SK-N-SH treated with all-trans-retinoic acid at 6 μM for 48 hours (cell line): ENCODE results near the gene COQ2.

Experiments
- ARNTL ChIP-seq: fragments of 450-650 bp; formaldehyde crosslinking; IDR thresholded peaks from 2 replicates; pipeline ENCODE4 v1.5.0; 2020; ENCODE audit warnings: low read depth, mild to moderate bottlenecking, moderate library complexity, borderline replicate concordance
- CREB5 ChIP-seq: fragments of 250-450 bp; sonication (Bioruptor Pico); IDR thresholded peaks from 2 replicates; pipeline ENCODE4 v1.5.1; 2020; ENCODE audit warnings: low read depth, mild to moderate bottlenecking, moderate library complexity
- CSDC2 ChIP-seq: fragments of 250-450 bp; sonication (Bioruptor Pico); IDR thresholded peaks from 2 replicates; pipeline ENCODE4 v1.5.0; 2020; ENCODE audit warnings: mild to moderate bottlenecking, moderate library complexity
- PATZ1 ChIP-seq: fragments of 250-450 bp; sonication (Bioruptor Pico); IDR thresholded peaks from 2 replicates; pipeline ENCODE4 v1.8.0; 2020; ENCODE audit warnings: mild to moderate bottlenecking, moderate library complexity, borderline replicate concordance
- PPARA ChIP-seq: fragments of 250-450 bp; sonication (Bioruptor Pico); IDR thresholded peaks from 2 replicates; pipeline ENCODE4 v1.5.0; 2020; ENCODE audit warnings: mild to moderate bottlenecking, borderline replicate concordance
- SNAI2 ChIP-seq: fragments of 250-450 bp; sonication (Bioruptor Pico); IDR thresholded peaks from 2 replicates; pipeline ENCODE4 v1.5.0; 2020; ENCODE audit warnings: mild to moderate bottlenecking, moderate library complexity
- ZFP30 ChIP-seq: fragments of 450-650 bp; formaldehyde crosslinking; IDR thresholded peaks from 2 replicates; pipeline ENCODE4 v1.5.0; 2022; ENCODE audit warnings: mild to moderate bottlenecking, moderate library complexity
- ZNF565 ChIP-seq: fragments of 450-650 bp; formaldehyde crosslinking; conservative IDR thresholded peaks from 2 replicates; pipeline ENCODE4 v1.5.0; 2020; ENCODE audit warnings: low read depth, mild to moderate bottlenecking, moderate library complexity
- ZNF70 ChIP-seq: fragments of 450-650 bp; formaldehyde crosslinking; IDR thresholded peaks from 2 replicates; pipeline ENCODE4 v1.5.0; 2020; ENCODE audit warnings: mild to moderate bottlenecking, moderate library complexity

- TF ChIP-seq CREB5 (CRISPR knock-in tag) (no peak), PPARA (no peak), ZNF70 (CRISPR knock-in tag) (no peak), ZNF565 (CRISPR knock-in tag) (no peak), PATZ1 (CRISPR knock-in tag) (no peak), ARNTL (no peak), SNAI2 (CRISPR knock-in tag) (no peak), CSDC2 (no peak), ZFP30 (CRISPR knock-in tag) (no peak)
These were observed 49.5 kb downstream of the COQ2 start for GRCh38 chr4:83234902-83235644.
